Fibroblast of lung (primary cell): ENCODE measurements around the gene CNTNAP5.

Source experiments
- CTCF ChIP-seq, 2 donors: IDR thresholded peaks in 1 of 2; conservative IDR thresholded peaks in 1 of 2; 1 replicate in 1 of 2; 2 replicates in 1 of 2; pipeline ENCODE4 v1.5.1; 2011 to 2012; ENCODE audit warnings: low read length in 2 of 2, control low read depth in 1 of 2, inconsistent platforms in 1 of 2, low read depth in 1 of 2, mild to moderate bottlenecking in 1 of 2
- EZH2 ChIP-seq: IDR thresholded peaks from 2 replicates; pipeline ENCODE4 v1.5.1; 2012; ENCODE audit warnings: low read length, control low read depth, mild to moderate bottlenecking; ENCODE audit errors: missing control alignments

- no peak for TF ChIP-seq CTCF (conservative IDR thresholded peaks at IDR 0.05 in 1 of 2, IDR thresholded peaks at IDR 0.05 in 1 of 2; ENCODE audit: low read depth in 1 of 2, low read length in 2 of 2)
- TF ChIP-seq EZH2, result no peak
These were observed 460.6 kb downstream of the CNTNAP5 start for GRCh38 chr2:124485659-124486058.
